ENCODE measurements around the gene PRC1. TPM values are rescaled to one million over a fixed set of nuclear protein-coding genes. Genes with fewer than 3 reads are reported as not detected.
A peak's percentile ranks its signal among the peaks of the same experiment; 100 is the strongest.

The PRC1 gene
- total RNA-seq, 1 donor from 2014 or later = 284 TPM

- no peak overlapping the region for H2AFZ ChIP-seq (replicated peaks)
- H3K27me3 Mint-ChIP-seq (ENCODE audit: insufficient read depth, low read depth) = peaks cover 9% of the 10 kb centered on the region
- H3K9me3 Mint-ChIP-seq = no peaks in the 10 kb centered on the region
- TF ChIP-seq EZH2phosphoT487 (IDR thresholded peaks at IDR 0.05) (no peak), CTCF (IDR thresholded peaks at IDR 0.05) (no peak), EZH2 (IDR thresholded peaks at IDR 0.05) (no peak)
- peak overlapping the region; percentile 81 for H3K4me3 Mint-ChIP-seq
- H3F3A ChIP-seq (ENCODE audit: low read depth) = peaks cover 31% of the 10 kb centered on the region
- H3K36me3 Mint-ChIP-seq = peaks cover 5% of the 10 kb centered on the region
- no peak overlapping the region for H3K4me3 ChIP-seq
- no peak for DNase-seq (ENCODE audit: low spot score)
- no peak overlapping the region for H3K27ac Mint-ChIP-seq
- peaks cover 8% of the 10 kb centered on the region for H4K20me1 ChIP-seq (ENCODE audit: low read depth)
- no peak overlapping the region for H3K27ac ChIP-seq
- peak overlapping the region; percentile 78 for H3K4me2 ChIP-seq
- H3K4me1 ChIP-seq = peaks cover 12% of the 10 kb centered on the region
- H3K4me1 Mint-ChIP-seq = peaks cover 16% of the 10 kb centered on the region
- no peaks in the 10 kb centered on the region for H3K36me3 ChIP-seq
- no peak overlapping the region for H3K9ac ChIP-seq
- no peaks in the 10 kb centered on the region for H3K79me2 ChIP-seq (ENCODE audit: low read depth)
- H3K27me3 ChIP-seq = peaks cover 14% of the 10 kb centered on the region
- no peaks in the 10 kb centered on the region for H3K9me3 ChIP-seq (ENCODE audit: low read depth)
Measured at GRCh38 chr15:90957791-90958190, 36.5 kb downstream of the PRC1 start.

- H2AFZ ChIP-seq (replicated peaks) = no peak overlapping the region
- no peak overlapping the region for H3K27ac ChIP-seq
- H3K79me2 ChIP-seq (ENCODE audit: low read depth) = no peaks in the 10 kb centered on the region
- peak overlapping the region; percentile 56 for H3K4me3 ChIP-seq
- no peak overlapping the region for H3K9ac ChIP-seq
- H3K9me3 Mint-ChIP-seq = no peaks in the 10 kb centered on the region
- H3K27ac Mint-ChIP-seq = no peak overlapping the region
- peaks cover 12% of the 10 kb centered on the region for H3K4me1 ChIP-seq
- H3K36me3 Mint-ChIP-seq = peaks cover 7% of the 10 kb centered on the region
- H3K4me2 ChIP-seq = peak overlapping the region; percentile 78
- peak overlapping the region; percentile 81 for H3K4me3 Mint-ChIP-seq
- H3K27me3 Mint-ChIP-seq (ENCODE audit: insufficient read depth, low read depth) = peaks cover 11% of the 10 kb centered on the region
- H3K9me3 ChIP-seq (ENCODE audit: low read depth) = no peaks in the 10 kb centered on the region
- no peak for TF ChIP-seq EZH2 (IDR thresholded peaks at IDR 0.05)
- no peak for TF ChIP-seq CTCF (IDR thresholded peaks at IDR 0.05)
- no peak for TF ChIP-seq EZH2phosphoT487 (IDR thresholded peaks at IDR 0.05)
- peak; percentile 74 for DNase-seq (ENCODE audit: low spot score)
- H3F3A ChIP-seq (ENCODE audit: low read depth) = peaks cover 31% of the 10 kb centered on the region
- peaks cover 14% of the 10 kb centered on the region for H3K27me3 ChIP-seq
- no peaks in the 10 kb centered on the region for H3K36me3 ChIP-seq
- H4K20me1 ChIP-seq (ENCODE audit: low read depth) = peaks cover 8% of the 10 kb centered on the region
- peaks cover 16% of the 10 kb centered on the region for H3K4me1 Mint-ChIP-seq
Measured at GRCh38 chr15:90957031-90957790, 37.1 kb downstream of the PRC1 start.

- H4K20me1 ChIP-seq (ENCODE audit: low read depth) = peaks cover 8% of the 10 kb centered on the region
- peak overlapping the region; percentile 56 for H3K4me3 ChIP-seq
- H3F3A ChIP-seq (ENCODE audit: low read depth) = peaks cover 31% of the 10 kb centered on the region
- H2AFZ ChIP-seq (replicated peaks) = no peak overlapping the region
- TF ChIP-seq EZH2 (IDR thresholded peaks at IDR 0.05) (peak; percentile 36), CTCF (IDR thresholded peaks at IDR 0.05) (peak; percentile 95), EZH2phosphoT487 (IDR thresholded peaks at IDR 0.05) (no peak)
- Mint-ChIP-seq H3K36me3 (peaks cover 10% of the 10 kb centered on the region), H3K9me3 (no peaks in the 10 kb centered on the region), H3K4me3 (peak overlapping the region; percentile 85), H3K27ac (no peak overlapping the region), H3K27me3 (ENCODE audit: insufficient read depth, low read depth) (peaks cover 11% of the 10 kb centered on the region), H3K4me1 (peaks cover 16% of the 10 kb centered on the region)
- H3K9me3 ChIP-seq (ENCODE audit: low read depth) = no peaks in the 10 kb centered on the region
- peaks cover 12% of the 10 kb centered on the region for H3K4me1 ChIP-seq
- peak overlapping the region; percentile 78 for H3K4me2 ChIP-seq
- H3K27me3 ChIP-seq = peaks cover 14% of the 10 kb centered on the region
- H3K27ac ChIP-seq = no peak overlapping the region
- no peak overlapping the region for H3K9ac ChIP-seq
- peak; percentile 92 for DNase-seq (ENCODE audit: low spot score)
- H3K36me3 ChIP-seq = no peaks in the 10 kb centered on the region
- no peaks in the 10 kb centered on the region for H3K79me2 ChIP-seq (ENCODE audit: low read depth)
Measured at GRCh38 chr15:90956274-90957030, 37.9 kb downstream of the PRC1 start.

All from neural progenitor cell (in vitro differentiated cells).